Keratinocyte (primary cell): ENCODE data around the gene ABCC8. TPM values are rescaled to one million over a fixed set of nuclear protein-coding genes. Genes with fewer than 3 reads are reported as not detected.

ENCODE experiments used
- DNase-seq: peaks from one replicate; pipeline ENCODE4 v3.0.0-alpha.2; 2011; ENCODE audit warnings: low read depth, missing footprints, low spot score
- FAIRE-seq: peaks from 2 replicates; lab custom pipeline; 2011; peaks lifted over from hg19 to GRCh38; lab: Jason Lieb, UNC
- H2AFZ ChIP-seq: 2 replicates; pipeline ENCODE4 v1.6.0; 2012; ENCODE audit warnings: low read length, control low read depth, inconsistent platforms; ENCODE audit not compliant: control insufficient read depth
- H3K27ac ChIP-seq: 2 replicates; pipeline ENCODE4 v1.5.1; 2011; ENCODE audit warnings: low read length; ENCODE audit not compliant: control insufficient read depth, insufficient read depth
- H3K27me3 ChIP-seq: 3 replicates; pipeline ENCODE4 v1.6.0; 2011; ENCODE audit warnings: low read length; ENCODE audit not compliant: control insufficient read depth, insufficient read depth; ENCODE audit errors: extremely low read depth
- H3K36me3 ChIP-seq, 2 experiments: 2 replicates in 1 of 2; 3 replicates in 1 of 2; pipeline ENCODE4 v1.5.1; 2011; ENCODE audit warnings: low read length in 2 of 2, mild to moderate bottlenecking in 1 of 2; ENCODE audit not compliant: control insufficient read depth in 2 of 2, insufficient read depth in 2 of 2; ENCODE audit errors: extremely low read depth in 1 of 2
- H3K4me1 ChIP-seq: 3 replicates; pipeline ENCODE4 v1.5.1; 2011; ENCODE audit warnings: low read length; ENCODE audit not compliant: control insufficient read depth, insufficient read depth; ENCODE audit errors: extremely low read depth
- H3K4me2 ChIP-seq: 3 replicates; pipeline ENCODE4 v1.6.0; 2011; ENCODE audit warnings: low read depth, low read length; ENCODE audit not compliant: control insufficient read depth, insufficient read depth; ENCODE audit errors: extremely low read depth
- H3K4me3 ChIP-seq, 3 experiments: fragments of 200-600 bp in 1 of 3; sonication (generic) in 1 of 3; 2 replicates in 2 of 3; 3 replicates in 1 of 3; pipeline ENCODE4 v1.5.1; 2011 to 2016; ENCODE audit warnings: low read length in 3 of 3, mild to moderate bottlenecking in 3 of 3, control low read depth in 2 of 3, inconsistent platforms in 1 of 3, low read depth in 1 of 3, mixed read lengths in 1 of 3, mixed run types in 1 of 3, moderate library complexity in 1 of 3; ENCODE audit not compliant: control insufficient read depth in 2 of 3, insufficient read depth in 2 of 3; ENCODE audit errors: extremely low read depth in 1 of 3
- H3K79me2 ChIP-seq: 2 replicates; pipeline ENCODE4 v1.6.0; 2012; ENCODE audit warnings: low read length; ENCODE audit not compliant: control insufficient read depth, insufficient read depth
- H3K9ac ChIP-seq: 3 replicates; pipeline ENCODE4 v1.6.0; 2011; ENCODE audit warnings: low read length; ENCODE audit not compliant: control insufficient read depth, insufficient read depth; ENCODE audit errors: extremely low read depth
- H3K9me1 ChIP-seq: 3 replicates; pipeline ENCODE4 v1.6.0; 2011; ENCODE audit warnings: low read length; ENCODE audit not compliant: control insufficient read depth, insufficient read depth; ENCODE audit errors: extremely low read depth
- H3K9me3 ChIP-seq: 2 replicates; pipeline ENCODE4 v1.5.1; 2012; ENCODE audit warnings: low read depth, low read length; ENCODE audit not compliant: control insufficient read depth
- H4K20me1 ChIP-seq: 3 replicates; pipeline ENCODE4 v1.6.0; 2011; ENCODE audit warnings: low read length; ENCODE audit not compliant: control insufficient read depth, insufficient read depth; ENCODE audit errors: extremely low read depth
- EZH2 ChIP-seq: IDR thresholded peaks from one replicate; pipeline ENCODE4 v1.6.1; 2012; ENCODE audit warnings: inconsistent platforms, mild to moderate bottlenecking, low read length, moderate library complexity
- dilution Hi-C: fragments of 300-500 bp; cut with MboI; formaldehyde crosslinking; loops from one replicate; pipeline ENCODE4 v1.7.0; 2020; ENCODE audit warnings: low sequenced_read_pairs; ENCODE audit not compliant: extremely low pct_ligation_motif_present
- polyA plus RNA-seq, 5 experiments: library from polyadenylated mRNA; depleted of rRNA in 3 of 5; stranded (reverse) in 3 of 5; stranded (forward) in 1 of 5; unstranded in 1 of 5; fragments of >200 nt; gene quantifications; 1 replicate in 1 of 5; 2 replicates in 3 of 5; 3 replicates in 1 of 5; pipeline versions ENCODE4 v1.2.1 to v1.2.3, GENCODE V29; 2011 to 2012; ENCODE audit warnings: missing spikeins in 2 of 5, low read depth in 1 of 5, low replicate concordance in 1 of 5
- TF ChIP-seq, protein P1 (sequence below), 3 experiments: IDR thresholded peaks in 1 of 3; conservative IDR thresholded peaks in 1 of 3; optimal IDR thresholded peaks in 1 of 3; 2 replicates in 2 of 3; 3 replicates in 1 of 3; pipeline versions ENCODE3 to v1.5.1; 2011; ENCODE audit warnings: low read length in 3 of 3, mild to moderate bottlenecking in 3 of 3, moderate library complexity in 2 of 3, control low read depth in 1 of 3, inconsistent platforms in 1 of 3; ENCODE audit not compliant: insufficient read depth in 2 of 3; ENCODE audit errors: extremely low read depth in 1 of 3

Gene ABCC8
- polyA plus RNA-seq, 1 donor (not counting 4 experiments of a cell fraction or from before 2014, with no cell fraction given): not detected

DNA sequence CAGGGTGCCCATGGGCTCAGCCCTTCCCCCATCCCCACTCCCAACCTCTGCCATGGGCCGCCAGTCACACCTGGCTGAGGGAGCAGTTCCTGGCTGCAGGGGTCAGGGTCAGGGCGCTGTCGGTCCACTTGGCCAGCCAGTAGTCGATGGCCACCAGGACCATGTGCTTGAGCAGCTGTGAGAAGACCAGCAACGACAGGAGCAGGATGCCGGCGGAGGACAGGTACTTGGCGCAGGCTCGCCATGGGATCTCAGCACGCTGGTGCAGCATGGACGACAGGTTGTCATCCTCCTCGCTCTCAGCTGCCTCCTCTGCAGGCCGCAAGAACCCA is 69.9 kb downstream of the ABCC8 start:
- Histone ChIP-seq H3K27ac (no peak overlapping the region), H3K9ac (no peak overlapping the region), H3K9me1 (no peaks in the 10 kb centered on the region), H3K4me1 (no peaks in the 10 kb centered on the region), H3K9me3 (no peaks in the 10 kb centered on the region), H2AFZ (no peak overlapping the region), H3K36me3 (no peaks in the 10 kb centered on the region), H3K4me2 (no peak overlapping the region), H4K20me1 (no peaks in the 10 kb centered on the region), H3K27me3 (peaks cover 4% of the 10 kb centered on the region), H3K79me2 (no peaks in the 10 kb centered on the region), H3K4me3 (no peak overlapping the region)
- DNase-seq (no peak), FAIRE-seq (no peak)
- TF ChIP-seq, protein P1, sequence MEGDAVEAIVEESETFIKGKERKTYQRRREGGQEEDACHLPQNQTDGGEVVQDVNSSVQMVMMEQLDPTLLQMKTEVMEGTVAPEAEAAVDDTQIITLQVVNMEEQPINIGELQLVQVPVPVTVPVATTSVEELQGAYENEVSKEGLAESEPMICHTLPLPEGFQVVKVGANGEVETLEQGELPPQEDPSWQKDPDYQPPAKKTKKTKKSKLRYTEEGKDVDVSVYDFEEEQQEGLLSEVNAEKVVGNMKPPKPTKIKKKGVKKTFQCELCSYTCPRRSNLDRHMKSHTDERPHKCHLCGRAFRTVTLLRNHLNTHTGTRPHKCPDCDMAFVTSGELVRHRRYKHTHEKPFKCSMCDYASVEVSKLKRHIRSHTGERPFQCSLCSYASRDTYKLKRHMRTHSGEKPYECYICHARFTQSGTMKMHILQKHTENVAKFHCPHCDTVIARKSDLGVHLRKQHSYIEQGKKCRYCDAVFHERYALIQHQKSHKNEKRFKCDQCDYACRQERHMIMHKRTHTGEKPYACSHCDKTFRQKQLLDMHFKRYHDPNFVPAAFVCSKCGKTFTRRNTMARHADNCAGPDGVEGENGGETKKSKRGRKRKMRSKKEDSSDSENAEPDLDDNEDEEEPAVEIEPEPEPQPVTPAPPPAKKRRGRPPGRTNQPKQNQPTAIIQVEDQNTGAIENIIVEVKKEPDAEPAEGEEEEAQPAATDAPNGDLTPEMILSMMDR (optimal IDR thresholded peaks at IDR 0.05 in 1 of 3, IDR thresholded peaks at IDR 0.05 in 1 of 3, conservative IDR thresholded peaks at IDR 0.05 in 1 of 3; ENCODE audit: extremely low read depth in 1 of 3, insufficient read depth in 2 of 3, low read length in 3 of 3): no peak
- TF ChIP-seq EZH2: no peak
- dilution Hi-C loops: no loop called here

DNA sequence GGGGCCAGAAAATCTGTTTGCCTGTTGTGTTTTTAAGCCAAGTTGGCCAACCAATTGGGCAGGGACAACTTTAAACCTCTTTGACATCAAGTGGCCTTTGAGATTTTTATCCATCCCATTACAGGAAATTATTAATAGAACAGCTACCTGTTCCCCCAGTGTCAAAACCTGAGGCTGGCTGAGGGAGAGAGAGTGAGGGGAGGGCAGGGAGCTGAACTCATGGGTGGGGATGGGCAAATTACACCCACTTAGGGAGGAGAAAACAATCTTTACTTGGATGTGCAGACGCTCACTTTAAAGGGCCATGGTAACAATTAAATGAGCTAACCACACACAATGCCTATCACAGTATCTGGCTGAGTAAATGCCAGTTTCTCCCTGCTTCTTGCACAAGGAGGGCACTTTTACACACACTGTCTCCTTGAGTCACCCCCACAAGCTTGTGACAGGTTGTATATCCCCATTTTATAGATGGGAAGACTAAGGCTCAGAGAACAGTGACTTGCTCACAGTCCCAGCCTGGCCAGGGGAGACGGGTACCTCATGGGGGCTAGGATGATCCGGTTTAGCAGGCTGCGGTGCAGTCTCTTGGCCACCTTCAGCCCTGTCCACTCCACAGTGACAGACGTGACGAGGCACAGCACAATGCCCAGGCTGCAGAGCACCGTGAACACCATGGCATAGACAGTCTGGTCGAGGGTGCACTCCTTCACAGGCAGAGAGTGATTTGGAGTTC is 70.4 kb downstream of the ABCC8 start:
- no peak overlapping the region for H3K27ac ChIP-seq
- TF ChIP-seq, protein P1 (optimal IDR thresholded peaks at IDR 0.05 in 1 of 3, IDR thresholded peaks at IDR 0.05 in 1 of 3, conservative IDR thresholded peaks at IDR 0.05 in 1 of 3; ENCODE audit: extremely low read depth in 1 of 3, insufficient read depth in 2 of 3, low read length in 3 of 3): no peak
- no peak for TF ChIP-seq EZH2
- DNase-seq (no peak), FAIRE-seq (no peak)
- H4K20me1 ChIP-seq: no peaks in the 10 kb centered on the region
- no peaks in the 10 kb centered on the region for H3K36me3 ChIP-seq
- no peak overlapping the region for H3K9ac ChIP-seq
- H3K4me1 ChIP-seq: no peaks in the 10 kb centered on the region
- dilution Hi-C loops: no loop called here
- no peaks in the 10 kb centered on the region for H3K9me3 ChIP-seq
- H3K4me3 ChIP-seq: no peak overlapping the region
- H2AFZ ChIP-seq: no peak overlapping the region
- no peaks in the 10 kb centered on the region for H3K9me1 ChIP-seq
- H3K4me2 ChIP-seq: no peak overlapping the region
- peaks cover 4% of the 10 kb centered on the region for H3K27me3 ChIP-seq
- H3K79me2 ChIP-seq: no peaks in the 10 kb centered on the region
